Measurements from ENCODE around the gene NDP. TPM values are rescaled to one million over a fixed set of nuclear protein-coding genes. Genes with fewer than 3 reads are reported as not detected.

The NDP gene, protein sequence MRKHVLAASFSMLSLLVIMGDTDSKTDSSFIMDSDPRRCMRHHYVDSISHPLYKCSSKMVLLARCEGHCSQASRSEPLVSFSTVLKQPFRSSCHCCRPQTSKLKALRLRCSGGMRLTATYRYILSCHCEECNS
- not detected for total RNA-seq

DNA sequence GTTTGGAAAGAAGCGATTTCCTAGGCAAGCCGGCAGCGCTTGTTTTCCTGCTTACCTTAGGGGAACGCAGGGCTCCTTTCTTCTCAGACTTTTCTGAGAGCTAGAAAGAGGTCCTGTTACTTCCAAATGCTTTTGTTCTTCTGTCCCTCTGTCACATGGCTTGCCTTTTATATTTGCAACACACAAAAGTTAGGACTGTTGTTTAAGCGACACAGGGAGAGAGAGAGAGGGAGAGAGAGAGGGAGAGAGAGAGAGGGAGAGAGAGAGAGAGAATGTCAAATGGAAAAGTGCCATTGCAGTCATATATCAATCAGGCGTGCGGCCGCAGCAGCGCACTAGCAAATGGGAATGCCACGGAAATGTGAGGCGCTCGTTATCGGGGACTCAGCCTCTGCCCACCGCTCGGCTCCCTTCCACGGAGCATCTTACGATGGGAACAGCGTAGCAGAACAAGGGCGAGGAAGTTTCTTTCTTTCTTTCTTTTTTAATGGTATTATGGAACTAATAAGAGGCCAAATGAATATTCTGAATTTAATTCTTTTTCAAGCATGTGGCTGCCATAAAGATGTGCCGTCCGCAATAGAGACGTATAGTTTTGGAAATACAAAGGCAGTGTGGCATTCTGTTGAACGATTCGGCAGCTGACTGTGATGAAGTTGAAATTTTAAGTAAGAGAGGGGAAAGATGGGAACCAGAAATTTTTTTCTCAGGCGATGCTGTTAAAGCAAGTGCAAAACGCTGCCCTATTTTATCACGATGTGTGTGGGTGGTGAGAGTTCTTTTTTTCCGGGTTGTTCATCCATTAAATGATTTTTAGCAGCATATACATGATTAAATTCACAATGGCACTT lies at the start of gene NDP:
Gene NDP, minus strand, starts transcription at position 142 of the 851 bp plus-strand sequence. CDS start 14,745 bp downstream, outside the sequence.
- TF ChIP-seq, protein P1, sequence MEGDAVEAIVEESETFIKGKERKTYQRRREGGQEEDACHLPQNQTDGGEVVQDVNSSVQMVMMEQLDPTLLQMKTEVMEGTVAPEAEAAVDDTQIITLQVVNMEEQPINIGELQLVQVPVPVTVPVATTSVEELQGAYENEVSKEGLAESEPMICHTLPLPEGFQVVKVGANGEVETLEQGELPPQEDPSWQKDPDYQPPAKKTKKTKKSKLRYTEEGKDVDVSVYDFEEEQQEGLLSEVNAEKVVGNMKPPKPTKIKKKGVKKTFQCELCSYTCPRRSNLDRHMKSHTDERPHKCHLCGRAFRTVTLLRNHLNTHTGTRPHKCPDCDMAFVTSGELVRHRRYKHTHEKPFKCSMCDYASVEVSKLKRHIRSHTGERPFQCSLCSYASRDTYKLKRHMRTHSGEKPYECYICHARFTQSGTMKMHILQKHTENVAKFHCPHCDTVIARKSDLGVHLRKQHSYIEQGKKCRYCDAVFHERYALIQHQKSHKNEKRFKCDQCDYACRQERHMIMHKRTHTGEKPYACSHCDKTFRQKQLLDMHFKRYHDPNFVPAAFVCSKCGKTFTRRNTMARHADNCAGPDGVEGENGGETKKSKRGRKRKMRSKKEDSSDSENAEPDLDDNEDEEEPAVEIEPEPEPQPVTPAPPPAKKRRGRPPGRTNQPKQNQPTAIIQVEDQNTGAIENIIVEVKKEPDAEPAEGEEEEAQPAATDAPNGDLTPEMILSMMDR (IDR thresholded peaks at IDR 0.05; ENCODE audit: low read depth), result no peak

DNA sequence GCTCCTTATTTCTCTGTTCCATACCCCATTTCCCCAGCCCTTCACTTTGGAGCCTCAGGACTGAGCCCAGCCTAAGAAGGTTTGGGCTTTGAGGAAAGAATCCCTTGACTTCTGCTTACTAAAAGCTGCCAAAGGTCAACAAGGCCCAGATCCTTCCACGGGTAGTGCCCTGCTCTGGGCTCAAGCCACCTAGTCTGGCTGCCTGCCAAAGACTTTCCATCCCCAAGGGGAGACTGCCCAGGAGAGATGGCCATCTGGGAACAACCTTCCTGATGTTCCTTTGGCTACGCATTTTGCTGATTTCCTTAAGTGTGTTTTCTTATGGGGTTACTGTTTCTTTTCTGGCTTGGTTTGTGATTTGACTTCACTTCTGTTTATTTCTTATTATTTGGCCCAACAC lies 49.8 kb upstream of the NDP start:
- TF ChIP-seq, protein P1 (IDR thresholded peaks at IDR 0.05; ENCODE audit: low read depth), result no peak

DNA sequence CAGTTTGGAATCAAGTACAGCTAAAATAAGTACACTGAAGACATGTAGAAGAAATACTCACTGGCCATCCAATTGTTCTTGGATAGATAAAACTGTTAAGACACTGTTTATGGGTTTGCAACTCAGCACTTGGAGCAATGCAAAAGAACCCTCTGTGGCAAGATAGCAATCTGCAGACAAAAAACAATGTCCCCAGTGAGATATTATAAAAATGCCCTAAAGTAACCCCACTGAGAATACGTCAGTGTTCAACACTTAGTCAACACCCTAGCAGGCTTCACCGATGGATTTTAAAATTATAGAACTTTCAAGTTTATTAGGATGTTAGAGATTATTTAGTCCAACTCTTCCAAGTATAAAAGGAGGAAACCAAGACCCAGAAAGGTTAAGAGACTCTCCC lies 47.5 kb upstream of the NDP start:
- TF ChIP-seq, protein P1 (IDR thresholded peaks at IDR 0.05; ENCODE audit: low read depth), result no peak

DNA sequence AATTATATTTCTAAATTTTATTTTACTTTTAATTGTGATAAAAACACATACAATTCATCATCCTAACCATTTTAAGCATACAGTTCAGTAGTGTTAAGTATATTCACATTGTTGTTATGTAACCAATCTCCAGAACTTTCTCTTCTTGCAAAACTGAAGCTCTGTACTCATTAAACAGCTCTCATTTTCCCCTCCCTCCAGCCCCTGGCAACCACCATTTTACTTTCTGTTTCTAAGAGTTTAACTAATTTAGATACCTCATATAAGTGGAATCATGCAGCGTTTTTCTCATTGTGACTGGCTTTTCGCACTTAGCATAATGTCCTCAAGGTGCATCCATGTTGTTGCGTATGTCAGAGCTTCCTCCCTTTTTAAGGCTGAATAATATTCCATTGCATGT lies 46.7 kb upstream of the NDP start:
- TF ChIP-seq, protein P1 (IDR thresholded peaks at IDR 0.05; ENCODE audit: low read depth), result no peak

DNA sequence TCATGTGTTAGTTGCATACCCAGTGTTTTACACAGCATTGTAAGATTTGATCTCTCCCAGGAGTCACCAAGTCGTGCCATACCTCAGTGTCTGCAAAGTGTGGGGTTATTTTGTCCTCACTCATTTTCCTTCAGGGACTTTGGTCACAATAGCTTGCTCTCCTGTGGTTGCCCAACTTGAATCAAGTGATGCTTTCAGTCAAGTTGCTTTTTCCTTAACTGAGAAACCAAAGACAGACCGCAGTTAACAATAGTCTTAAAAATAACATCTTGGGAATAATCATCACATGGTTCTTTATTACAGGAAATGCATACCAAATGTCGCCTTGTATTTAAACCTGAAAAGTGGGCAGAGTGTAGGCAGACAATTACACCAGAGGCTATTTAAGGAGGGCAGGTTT lies 44.5 kb upstream of the NDP start:
- TF ChIP-seq, protein P1 (IDR thresholded peaks at IDR 0.05; ENCODE audit: low read depth), result no peak

DNA sequence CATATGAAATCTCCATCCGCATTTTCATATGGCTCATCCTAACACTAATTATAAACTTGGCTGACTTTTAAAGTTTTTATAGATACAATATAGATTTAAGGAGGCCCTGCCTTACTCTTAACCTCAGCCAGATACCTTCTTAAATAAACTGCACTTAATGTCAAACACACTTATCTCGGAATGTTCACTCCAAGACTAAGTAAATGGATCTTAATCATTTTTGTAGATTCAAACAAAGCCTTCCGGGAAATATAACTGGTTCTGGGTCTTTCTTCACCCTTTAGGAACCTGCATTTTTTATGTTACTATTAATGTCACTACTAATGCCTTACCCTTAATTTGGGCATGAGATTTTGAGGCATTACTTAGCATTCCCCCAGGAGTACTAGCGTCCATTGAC lies 43.7 kb upstream of the NDP start:
- TF ChIP-seq, protein P1 (IDR thresholded peaks at IDR 0.05; ENCODE audit: low read depth), result no peak

DNA sequence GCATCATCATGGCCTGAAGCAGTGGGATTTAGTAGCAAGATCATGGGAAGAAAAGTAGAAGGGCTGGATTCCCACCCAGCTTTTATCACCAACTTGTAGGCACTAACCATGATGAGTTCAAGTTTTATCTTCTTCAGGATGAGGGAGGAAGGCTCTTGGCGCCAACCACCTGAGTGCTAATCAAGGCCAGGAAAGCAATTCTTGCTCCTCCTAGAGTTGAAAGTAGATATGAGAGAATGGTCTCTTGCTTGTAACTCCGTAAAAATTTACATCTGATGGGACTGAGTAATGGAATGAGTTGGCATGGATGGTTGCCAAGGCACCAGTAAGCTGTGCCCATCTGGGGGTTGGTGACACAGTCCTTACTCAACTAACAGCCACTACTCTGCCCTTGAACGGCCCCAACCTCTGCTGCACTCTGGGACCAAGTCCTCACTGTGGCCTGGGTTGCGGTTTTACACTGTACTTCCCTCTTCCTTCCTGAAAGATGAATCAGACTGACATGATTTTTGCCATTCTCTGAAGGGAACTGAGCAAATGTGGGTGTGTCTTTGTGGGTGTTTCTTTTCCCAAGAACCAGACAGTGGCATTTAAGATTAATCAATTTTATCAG lies 39.4 kb upstream of the NDP start:
- TF ChIP-seq, protein P1 (IDR thresholded peaks at IDR 0.05; ENCODE audit: low read depth), result no peak

All from subcutaneous adipose tissue (tissue), 4 donors.